Liver (tissue), 9 donors: Measurements from ENCODE around the gene HSPG2. TPM values are rescaled to one million over a fixed set of nuclear protein-coding genes. Genes with fewer than 3 reads are reported as not detected.

ENCODE experiments used
- DNase-seq: peaks from one replicate; pipeline ENCODE4 v3.0.0-alpha.2; 2017; ENCODE audit warnings: low spot score
- H3K27ac ChIP-seq, 2 donors: one replicate each; pipeline ENCODE4 v1.7.0; 2013; ENCODE audit warnings: inconsistent platforms in 2 of 2, low read length in 2 of 2, control low read depth in 1 of 2, low read depth in 1 of 2, mild to moderate bottlenecking in 1 of 2
- H3K27me3 ChIP-seq, 4 donors: one replicate each; pipeline versions ENCODE4 v1.6.1 to v1.7.0; 2013; ENCODE audit warnings: low read length in 3 of 4, inconsistent platforms in 1 of 4, mild to moderate bottlenecking in 1 of 4, moderate library complexity in 1 of 4; ENCODE audit not compliant: control insufficient read depth in 4 of 4, insufficient read depth in 4 of 4
- H3K36me3 ChIP-seq, 4 donors: one replicate each; pipeline versions ENCODE4 v1.6.1 to v1.7.0; 2013; ENCODE audit warnings: low read length in 3 of 4, mild to moderate bottlenecking in 3 of 4, low read depth in 1 of 4, moderate library complexity in 1 of 4; ENCODE audit not compliant: control insufficient read depth in 4 of 4, insufficient read depth in 3 of 4
- H3K4me1 ChIP-seq, 4 donors: one replicate each; pipeline versions ENCODE4 v1.6.1 to v1.7.0; 2013; ENCODE audit warnings: low read length in 3 of 4, mild to moderate bottlenecking in 3 of 4, moderate library complexity in 1 of 4; ENCODE audit not compliant: control insufficient read depth in 4 of 4, insufficient read depth in 4 of 4
- H3K4me3 ChIP-seq, 3 donors: one replicate each; pipeline versions ENCODE4 v1.6.1 to v1.7.0; 2013; ENCODE audit warnings: low read length in 3 of 3, control low read depth in 1 of 3, low read depth in 1 of 3, mild to moderate bottlenecking in 1 of 3
- H3K9ac ChIP-seq, 2 donors: one replicate each; pipeline ENCODE4 v1.7.0; 2013; ENCODE audit warnings: low read length in 2 of 2, mild to moderate bottlenecking in 2 of 2, moderate library complexity in 2 of 2, control low read depth in 1 of 2, low read depth in 1 of 2
- H3K9me3 ChIP-seq, 4 donors: one replicate each; pipeline versions ENCODE4 v1.6.1 to v1.7.0; 2013; ENCODE audit warnings: low read length in 3 of 4; ENCODE audit not compliant: control insufficient read depth in 4 of 4
- ATF3 ChIP-seq: IDR thresholded peaks from 2 replicates; pipeline ENCODE4 v1.6.1; 2016; ENCODE audit warnings: antibody characterized with exemption
- CTCF ChIP-seq: fragments of 150-350 bp; IDR thresholded peaks from 2 replicates; pipeline ENCODE4 v1.5.1; 2017; ENCODE audit warnings: improper control_type of control experiment, low read depth, low read length; ENCODE audit not compliant: missing input control
- EGR1 ChIP-seq, 2 donors: IDR thresholded peaks; 2 replicates each; pipeline ENCODE4 v1.6.1; 2016 to 2018; ENCODE audit warnings: antibody characterized with exemption in 2 of 2, low read depth in 2 of 2
- FOXA1 ChIP-seq: IDR thresholded peaks from 2 replicates; pipeline ENCODE4 v1.6.1; 2016; ENCODE audit warnings: antibody characterized with exemption
- GABPA ChIP-seq, 2 donors: IDR thresholded peaks in 1 of 2; conservative IDR thresholded peaks in 1 of 2; 2 replicates each; pipeline ENCODE4 v1.6.1; 2016; ENCODE audit warnings: antibody characterized with exemption in 2 of 2, mild to moderate bottlenecking in 1 of 2, moderate library complexity in 1 of 2
- HNF4A ChIP-seq, 2 donors: conservative IDR thresholded peaks; 2 replicates each; pipeline ENCODE4 v1.6.1; 2016; ENCODE audit warnings: antibody characterized with exemption in 2 of 2, mild to moderate bottlenecking in 2 of 2
- HNF4G ChIP-seq: IDR thresholded peaks from 2 replicates; pipeline ENCODE4 v1.6.1; 2016; ENCODE audit warnings: antibody characterized with exemption
- MAX ChIP-seq: IDR thresholded peaks from 2 replicates; pipeline ENCODE4 v1.6.1; 2016; ENCODE audit warnings: antibody characterized with exemption
- NR2F2 ChIP-seq: IDR thresholded peaks from 2 replicates; pipeline ENCODE4 v1.6.1; 2016; ENCODE audit warnings: antibody characterized with exemption
- RAD21 ChIP-seq, 2 donors: IDR thresholded peaks; 2 replicates each; pipeline ENCODE4 v1.6.1; 2016; ENCODE audit warnings: antibody characterized with exemption in 2 of 2, mild to moderate bottlenecking in 2 of 2
- REST ChIP-seq: IDR thresholded peaks from 2 replicates; pipeline ENCODE4 v1.6.1; 2016; ENCODE audit warnings: antibody characterized with exemption, mild to moderate bottlenecking
- RXRA ChIP-seq, 2 donors: IDR thresholded peaks; 2 replicates each; pipeline ENCODE4 v1.6.1; 2017 to 2018; ENCODE audit warnings: antibody characterized with exemption in 2 of 2, mild to moderate bottlenecking in 1 of 2
- SP1 ChIP-seq: IDR thresholded peaks from 2 replicates; pipeline ENCODE4 v1.6.1; 2018; ENCODE audit warnings: antibody characterized with exemption, mild to moderate bottlenecking
- TAF1 ChIP-seq: conservative IDR thresholded peaks from 2 replicates; pipeline ENCODE4 v1.6.1; 2016; ENCODE audit warnings: antibody characterized with exemption, mild to moderate bottlenecking
- ZBTB33 ChIP-seq: IDR thresholded peaks from 2 replicates; pipeline ENCODE4 v1.6.1; 2016; ENCODE audit warnings: antibody characterized with exemption
- WGBS: extraction: QIAGEN DNeasy Blood & Tissue Kit; methylation state at CpG from one replicate; pipeline ENCODE4 v1.1.7; 2013; 5-methylcytosine and 5-hydroxymethylcytosine counted together
- polyA plus RNA-seq, 2 donors: library from polyadenylated mRNA; stranded (reverse) in 1 of 2; unstranded in 1 of 2; fragments of 200-250 nt in 1 of 2; fragments of >200 nt in 1 of 2; fragmentation: Nextera tagmentation in 1 of 2; extraction: Ambion mirVana in 1 of 2; gene quantifications; one replicate each; pipeline versions ENCODE4 v1.2.1 to v1.2.3, GENCODE V29; 2013 to 2015
- total RNA-seq, 2 donors: library from RNA; depleted of rRNA; stranded (reverse); fragments of >200 nt; gene quantifications; one replicate each; pipeline ENCODE4 v1.2.3, GENCODE V29; 2014
- donor health status: healthy.
- donor health status: healthy.
- donor health status: healthy.
- donor health status: healthy.
- donor health status: healthy.

Gene HSPG2
- total and polyA plus RNA-seq, 4 donors = 5.6 to 43.9 (median 23.9) TPM

GRCh38 chr1:21922090-21923013, 14.8 kb downstream of the HSPG2 start:
- Histone ChIP-seq H3K36me3 (no peaks in the 10 kb centered on the region), H3K4me1 (peaks cover 0 to 3% (median 0%) of the 10 kb centered on the region in 4 donors), H3K27ac (no peak overlapping the region), H3K4me3 (no peak overlapping the region), H3K27me3 (no peaks in the 10 kb centered on the region), H3K9me3 (no peaks in the 10 kb centered on the region), H3K9ac (no peak overlapping the region)
- DNase-seq = no peak
- WGBS = 72% methylated on average over 15 of the region's 15 CpGs
- no peak for TF ChIP-seq RXRA (IDR thresholded peaks at IDR 0.05)
- TF ChIP-seq HNF4A (conservative IDR thresholded peaks at IDR 0.05) = no peak
- no peak for TF ChIP-seq HNF4G
- TF ChIP-seq RAD21 (IDR thresholded peaks at IDR 0.05) = no peak
- TF ChIP-seq GABPA (IDR thresholded peaks at IDR 0.05 in 1 of 2, conservative IDR thresholded peaks at IDR 0.05 in 1 of 2) = no peak

- H3K9ac ChIP-seq = no peak overlapping the region
- 83% methylated on average over 11 of the region's 11 CpGs for WGBS
- DNase-seq = no peak
- H3K4me1 ChIP-seq = peaks cover 0 to 3% (median 0%) of the 10 kb centered on the region in 4 donors
- H3K36me3 ChIP-seq = no peaks in the 10 kb centered on the region
- H3K27me3 ChIP-seq = no peaks in the 10 kb centered on the region
- H3K27ac ChIP-seq = no peak overlapping the region
- no peaks in the 10 kb centered on the region for H3K9me3 ChIP-seq
- TF ChIP-seq REST = no peak
- TF ChIP-seq EGR1 (IDR thresholded peaks at IDR 0.05; ENCODE audit: low read depth in 2 of 2) = no peak
- no peak for TF ChIP-seq TAF1
- no peak for TF ChIP-seq RXRA (IDR thresholded peaks at IDR 0.05)
- no peak for TF ChIP-seq HNF4G
- TF ChIP-seq HNF4A (conservative IDR thresholded peaks at IDR 0.05) = no peak
- TF ChIP-seq RAD21 (IDR thresholded peaks at IDR 0.05) = no peak
- no peak for TF ChIP-seq MAX
- TF ChIP-seq ZBTB33 = no peak
- TF ChIP-seq ATF3 = no peak
- no peak for TF ChIP-seq NR2F2
- TF ChIP-seq CTCF = no peak
- no peak for TF ChIP-seq SP1
- no peak for TF ChIP-seq FOXA1
- no peak overlapping the region for H3K4me3 ChIP-seq
Measured at GRCh38 chr1:21921100-21921875, 15.8 kb downstream of the HSPG2 start.
